Upper lobe of left lung (tissue), 6 donors: ENCODE measurements around the gene PARD6A. TPM values are rescaled to one million over a fixed set of nuclear protein-coding genes. Genes with fewer than 3 reads are reported as not detected.
A peak's percentile ranks its signal among the peaks of the same experiment; 100 is the strongest.

Experiments
- ATAC-seq, 2 donors: fragments of 200-7000 bp; cut with Tn5 transposase; one replicate each; pipeline ENCODE4 v1.9.1; 2022; ENCODE audit warnings: mild to moderate bottlenecking in 2 of 2, moderate library complexity in 2 of 2; ENCODE audit not compliant: low FRiP score in 2 of 2
- DNase-seq, 2 donors: peaks; one replicate each; pipeline ENCODE4 v3.0.0-alpha.2; 2019 to 2020
- H3K27ac ChIP-seq, 4 donors: fragments of 200-600 bp; sonication (generic); one replicate each; pipeline ENCODE4 v1.5.1; 2016 to 2019
- H3K27me3 ChIP-seq, 4 donors: fragments of 200-600 bp; sonication (generic); one replicate each; pipeline ENCODE4 v1.5.1; 2017 to 2019
- H3K36me3 ChIP-seq, 4 donors: fragments of 200-600 bp; sonication (generic); one replicate each; pipeline ENCODE4 v1.5.1; 2016 to 2019
- H3K4me1 ChIP-seq, 4 donors: fragments of 200-600 bp; sonication (generic); one replicate each; pipeline ENCODE4 v1.5.1; 2018 to 2019
- H3K4me3 ChIP-seq, 4 donors: fragments of 200-600 bp; sonication (generic); one replicate each; pipeline ENCODE4 v1.5.1; 2017 to 2019; ENCODE audit warnings: mild to moderate bottlenecking in 2 of 4, moderate library complexity in 1 of 4
- H3K9me3 ChIP-seq, 4 donors: fragments of 200-600 bp; sonication (generic); one replicate each; pipeline ENCODE4 v1.5.1; 2018 to 2019
- CTCF ChIP-seq, 6 experiments: fragments of 450-650 bp in 4 of 6; fragments of 200-600 bp in 2 of 6; sonication (generic) in 2 of 6; IDR thresholded peaks; one replicate each; pipeline ENCODE4 v1.5.1; 2016 to 2019; ENCODE audit warnings: antibody characterized with exemption in 6 of 6
- EP300 ChIP-seq, 4 donors: sonication (generic); formaldehyde crosslinking; IDR thresholded peaks; one replicate each; pipeline ENCODE4 v1.5.1; 2017; ENCODE audit warnings: antibody characterized with exemption in 4 of 4, control low read depth in 2 of 4
- POLR2A ChIP-seq, 4 donors: fragments of 450-650 bp; IDR thresholded peaks; one replicate each; pipeline ENCODE4 v1.5.1; 2016 to 2017; ENCODE audit warnings: antibody characterized with exemption in 4 of 4, mild to moderate bottlenecking in 2 of 4
- POLR2AphosphoS5 ChIP-seq, 2 donors: sonication (generic); formaldehyde crosslinking; IDR thresholded peaks; one replicate each; pipeline ENCODE4 v1.5.1; 2017; ENCODE audit warnings: antibody characterized with exemption in 2 of 2
- WGBS, 2 donors: methylation state at CpG; one replicate each; pipeline ENCODE4 v1.1.5; 2017 to 2018; 5-methylcytosine and 5-hydroxymethylcytosine counted together
- total RNA-seq, 6 donors: library from RNA; depleted of rRNA in 4 of 6; stranded (reverse); fragments of >200 nt in 4 of 6; gene quantifications; one replicate each; pipeline versions ENCODE4 v1.1.0 to v1.2.1, GENCODE V29; 2016 to 2021
- donor health status: DM: no; HTN: no; CAD: no; lungs with moderate emphysema.
- donor health status: DM: no; HTN: yes; CAD: no; lungs with severe emphysema.

Gene PARD6A
- total RNA-seq, 6 donors from 2014 or later: 2.1 to 9.3 (median 6.6) TPM

- ATAC-seq (no peak), DNase-seq (no peak)
- Histone ChIP-seq H3K4me3 (no peak overlapping the region), H3K27me3 (no peaks in the 10 kb centered on the region), H3K36me3 (peaks cover 0 to 9% (median 2%) of the 10 kb centered on the region in 4 donors), H3K27ac (peak overlapping the region in 2 of 4 donors; percentile 48 to 90), H3K9me3 (no peaks in the 10 kb centered on the region), H3K4me1 (peaks cover 34 to 56% (median 43%) of the 10 kb centered on the region in 4 donors)
- 42 to 49% methylated on average over 4 of the region's 4 CpGs for whole genome bisulfite sequencing, 2 donors
- TF ChIP-seq POLR2A (IDR thresholded peaks at IDR 0.05) (no peak), POLR2AphosphoS5 (IDR thresholded peaks at IDR 0.05) (peak in 1 of 2 donors; percentile 46)
These were observed 15.8 kb downstream of the PARD6A start for GRCh38 chr16:67676516-67676915.

GRCh38 chr16:67676939-67677338 lies 16.2 kb downstream of the PARD6A start:
- H3K36me3 ChIP-seq: peaks cover 0 to 9% (median 2%) of the 10 kb centered on the region in 4 donors
- peak overlapping the region in 2 of 4 donors; percentile 48 to 90 for H3K27ac ChIP-seq
- no peaks in the 10 kb centered on the region for H3K27me3 ChIP-seq
- H3K4me1 ChIP-seq: peaks cover 33 to 55% (median 43%) of the 10 kb centered on the region in 4 donors
- no peak overlapping the region for H3K4me3 ChIP-seq
- ATAC-seq (no peak), DNase-seq (no peak)
- no peak for TF ChIP-seq POLR2AphosphoS5 (IDR thresholded peaks at IDR 0.05)
- no peak for TF ChIP-seq EP300 (IDR thresholded peaks at IDR 0.05)
- TF ChIP-seq POLR2A (IDR thresholded peaks at IDR 0.05): no peak
- TF ChIP-seq CTCF (IDR thresholded peaks at IDR 0.05): no peak
- no peaks in the 10 kb centered on the region for H3K9me3 ChIP-seq
- 61 to 62% methylated on average over 8 of the region's 8 CpGs for WGBS, 2 donors

- no peak for ATAC-seq
- WGBS, 2 donors: 80 to 88% methylated on average over 1 of the region's 1 CpG
- Histone ChIP-seq H3K4me1 (peaks cover 27 to 47% (median 37%) of the 10 kb centered on the region in 4 donors), H3K27me3 (no peaks in the 10 kb centered on the region), H3K36me3 (peaks cover 0 to 12% (median 2%) of the 10 kb centered on the region in 4 donors), H3K9me3 (no peaks in the 10 kb centered on the region), H3K4me3 (no peak overlapping the region), H3K27ac (peak overlapping the region in 2 of 4 donors; percentile 48 to 90)
- DNase-seq: no peak
- TF ChIP-seq POLR2A (IDR thresholded peaks at IDR 0.05) (no peak), POLR2AphosphoS5 (IDR thresholded peaks at IDR 0.05) (no peak), CTCF (IDR thresholded peaks at IDR 0.05) (no peak), EP300 (IDR thresholded peaks at IDR 0.05) (no peak)
These were observed 17.0 kb downstream of the PARD6A start for GRCh38 chr16:67677712-67678111.

DNA sequence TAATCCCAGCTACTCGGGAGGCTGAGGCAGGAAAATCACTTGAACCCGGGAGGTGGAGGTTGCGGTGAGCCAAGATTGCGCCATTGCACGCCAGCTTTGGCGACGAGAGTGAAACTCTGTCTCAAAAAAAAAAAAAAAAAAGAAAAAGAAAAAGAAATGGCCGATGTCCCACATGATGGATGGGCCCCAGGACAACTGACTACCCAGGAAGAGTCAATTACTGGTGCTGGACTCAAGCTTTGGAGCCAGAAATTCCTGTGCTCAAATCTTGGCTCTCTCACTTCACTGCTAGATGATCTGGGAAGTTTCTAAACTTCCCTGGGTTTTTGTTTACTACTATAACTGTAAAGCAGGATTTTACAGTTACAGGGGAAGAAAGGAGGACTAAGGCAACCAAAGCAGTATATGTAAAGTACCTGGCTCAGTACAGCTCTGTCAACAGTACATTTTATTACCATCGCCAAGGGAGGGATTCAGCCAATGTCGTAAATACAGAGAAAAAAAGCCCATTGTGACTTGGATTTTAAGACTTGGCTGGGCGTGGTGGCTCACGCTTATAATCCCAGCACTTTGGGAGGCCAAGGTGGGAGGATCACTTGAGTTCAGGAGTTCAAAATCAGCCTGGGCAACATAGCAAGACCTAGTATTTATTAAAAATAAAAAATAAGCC lies 17.7 kb downstream of the PARD6A start:
- H3K4me1 ChIP-seq: peaks cover 21 to 40% (median 30%) of the 10 kb centered on the region in 4 donors
- WGBS, 2 donors: 85 to 88% methylated on average over 12 of the region's 12 CpGs

More for the DNA sequence above, 17.7 kb downstream of the PARD6A start:
- ATAC-seq (no peak), DNase-seq (no peak)
- Histone ChIP-seq H3K4me3 (no peak overlapping the region), H3K27ac (peak overlapping the region in 1 of 4 donors; percentile 51), H3K36me3 (peaks cover 1 to 18% (median 5%) of the 10 kb centered on the region in 4 donors), H3K9me3 (no peaks in the 10 kb centered on the region), H3K27me3 (no peaks in the 10 kb centered on the region)
- no peak for TF ChIP-seq EP300 (IDR thresholded peaks at IDR 0.05)
- no peak for TF ChIP-seq CTCF (IDR thresholded peaks at IDR 0.05)
- no peak for TF ChIP-seq POLR2AphosphoS5 (IDR thresholded peaks at IDR 0.05)
- TF ChIP-seq POLR2A (IDR thresholded peaks at IDR 0.05): no peak
